GM12878 (cell line): ENCODE data around the gene TNXB. TPM values are rescaled to one million over a fixed set of nuclear protein-coding genes. Genes with fewer than 3 reads are reported as not detected.

Source experiments
- ATAC-seq: fragments of 200-7000 bp; cut with Tn5 transposase; 3 replicates; pipeline ENCODE4 v1.9.1; 2020; ENCODE audit warnings: mild to moderate bottlenecking, moderate library complexity
- BruUV-seq: library from RNA; stranded (reverse); fragments of 400-500 nt; replicated peaks from 2 replicates; lab custom pipeline; 2021; lab: Mats Ljungman, UMichigan
- CTCF ChIA-PET: fragments of 300-600 bp; sonication (Branson Sonifier 250); formaldehyde crosslinking; extraction: SDS; loops from one replicate; lab custom pipeline; 2021; ENCODE audit warnings: inconsistent platforms; lab: Yijun Ruan, JAX
- POLR2A ChIA-PET: fragments of 350-600 bp; formaldehyde crosslinking; extraction: SDS; loops from one replicate; lab custom pipeline; 2021; ENCODE audit warnings: inconsistent platforms; lab: Charles Lee
- RAD21 ChIA-PET: fragments of 300-600 bp; sonication (Branson Sonifier 250); formaldehyde crosslinking; loops from one replicate; lab custom pipeline; 2023; ENCODE audit warnings: antibody characterized with exemption; ENCODE audit not compliant: unreplicated experiment; lab: Charles Lee
- SMC1A ChIA-PET: fragments of 300-600 bp; sonication (Branson Sonifier 250); formaldehyde crosslinking; loops from one replicate; lab custom pipeline; 2023; ENCODE audit not compliant: unreplicated experiment, uncharacterized antibody; lab: Charles Lee
- DNase-seq: peaks from one replicate; pipeline ENCODE4 v3.0.0-alpha.2; 2011; ENCODE audit warnings: low read depth, low spot score
- FAIRE-seq: peaks from 3 replicates; lab custom pipeline; 2011; peaks lifted over from hg19 to GRCh38; lab: Jason Lieb, UNC
- H2AFZ ChIP-seq: 2 replicates; pipeline ENCODE4 v1.6.0; 2011; ENCODE audit warnings: low read depth, low read length, control low read depth; ENCODE audit not compliant: control insufficient read depth
- H3K27ac ChIP-seq: 2 replicates; pipeline ENCODE4 v1.5.1; 2011; ENCODE audit warnings: control low read depth; ENCODE audit not compliant: control insufficient read depth, insufficient read depth
- H3K27me3 ChIP-seq, 2 experiments: replicated peaks in 1 of 2; 2 replicates each; pipeline versions ENCODE4 v1.6.0 to v1.6.1; 2011; ENCODE audit warnings: low read length in 1 of 2; ENCODE audit not compliant: control insufficient read depth in 2 of 2, insufficient read depth in 2 of 2
- H3K36me3 ChIP-seq, 2 experiments: 2 replicates each; pipeline ENCODE4 v1.5.1; 2011; ENCODE audit warnings: low read length in 1 of 2; ENCODE audit not compliant: control insufficient read depth in 2 of 2, insufficient read depth in 2 of 2
- H3K4me1 ChIP-seq: 2 replicates; pipeline ENCODE4 v1.6.1; 2011; ENCODE audit warnings: mild to moderate bottlenecking, low read length, moderate library complexity, mixed read lengths; ENCODE audit not compliant: control insufficient read depth, insufficient read depth
- H3K4me2 ChIP-seq: 2 replicates; pipeline ENCODE4 v1.6.0; 2011; ENCODE audit warnings: control low read depth; ENCODE audit not compliant: control insufficient read depth, insufficient read depth
- H3K4me3 ChIP-seq: fragments of 200-600 bp; sonication (generic); 2 replicates; pipeline ENCODE4 v1.5.1; 2016
- H3K79me2 ChIP-seq: 2 replicates; pipeline ENCODE4 v1.6.0; 2011; ENCODE audit warnings: low read length; ENCODE audit not compliant: control insufficient read depth, insufficient read depth
- H3K9ac ChIP-seq: 2 replicates; pipeline ENCODE4 v1.8.0; 2011; ENCODE audit warnings: low read length, control low read depth, mixed read lengths; ENCODE audit not compliant: control insufficient read depth, insufficient read depth
- H3K9me3 ChIP-seq: replicated peaks from 3 replicates; pipeline ENCODE4 v1.5.1; 2011; ENCODE audit warnings: mild to moderate bottlenecking, low read length; ENCODE audit not compliant: control insufficient read depth, insufficient read depth
- H4K20me1 ChIP-seq: 2 replicates; pipeline ENCODE4 v1.6.0; 2011; ENCODE audit not compliant: control insufficient read depth, insufficient read depth
- BMI1 ChIP-seq: fragments of 450-650 bp; IDR thresholded peaks from 2 replicates; pipeline ENCODE4 v1.6.1; 2016; ENCODE audit warnings: mild to moderate bottlenecking, moderate library complexity, borderline replicate concordance
- CHD2 ChIP-seq: IDR thresholded peaks from 2 replicates; pipeline ENCODE4 v1.6.1; 2011; ENCODE audit warnings: low read depth, low read length, improper control_type of control experiment, borderline replicate concordance
- EED ChIP-seq: sonication (generic); IDR thresholded peaks from 2 replicates; pipeline ENCODE4 v1.6.1; 2016; ENCODE audit warnings: antibody characterized with exemption, low read depth
- EZH2 ChIP-seq: IDR thresholded peaks from 2 replicates; pipeline ENCODE4 v1.6.1; 2012; ENCODE audit warnings: low read depth, mild to moderate bottlenecking, control low read depth, inconsistent platforms, low read length, borderline replicate concordance; ENCODE audit not compliant: control insufficient read depth
- GATAD2B ChIP-seq: fragments of 450-650 bp; conservative IDR thresholded peaks from 2 replicates; pipeline ENCODE4 v1.6.1; 2017; ENCODE audit warnings: low read depth, mild to moderate bottlenecking, moderate library complexity
- HDAC2 ChIP-seq: fragments of 200-600 bp; sonication (generic); IDR thresholded peaks from 2 replicates; pipeline ENCODE4 v1.6.1; 2017
- NFYA ChIP-seq: IDR thresholded peaks from 2 replicates; pipeline ENCODE4 v1.6.1; 2011; ENCODE audit warnings: low read depth, mild to moderate bottlenecking, low read length, improper control_type of control experiment, borderline replicate concordance
- RFX5 ChIP-seq: IDR thresholded peaks from 2 replicates; pipeline ENCODE4 v1.6.1; 2011; ENCODE audit warnings: low read depth, low read length, improper control_type of control experiment
- ZNF207 ChIP-seq: fragments of 450-650 bp; IDR thresholded peaks from 2 replicates; pipeline ENCODE4 v1.6.1; 2014; ENCODE audit warnings: antibody characterized with exemption, mild to moderate bottlenecking, borderline replicate concordance
- WGBS: methylation state at CpG from one replicate; pipeline ENCODE4 v1.1.6; 2016; ENCODE audit warnings: low lambda C conversion rate; ENCODE audit not compliant: insufficient replicate concordance, insufficient coverage; ENCODE audit errors: missing lambda C conversion rate; 5-methylcytosine and 5-hydroxymethylcytosine counted together
- in situ Hi-C: fragments of 300-500 bp; cut with MboI; formaldehyde crosslinking; loops from 9 replicates; pipeline ENCODE4 v1.14.3; 2018; ENCODE audit warnings: mixed read lengths
- intact Hi-C: fragments of 100-400 bp; cut with micrococcal nuclease; formaldehyde crosslinking; loops from one replicate; pipeline ENCODE4 v1.14.2; 2022; ENCODE audit not compliant: unreplicated experiment
- polyA plus RNA-seq, 11 experiments: library from polyadenylated mRNA; depleted of rRNA in 4 of 11; unstranded in 6 of 11; stranded (reverse) in 5 of 11; fragments of >200 nt; fragmentation: Nextera tagmentation in 4 of 11; fragmentation: Illumina TruSeq in 1 of 11; extraction: Ambion mirVana in 4 of 11; extraction: Trizol in 1 of 11; gene quantifications; 1 replicate in 1 of 11; 2 replicates in 10 of 11; pipeline versions ENCODE4 v1.2.1 to v1.2.3, GENCODE V29; 2011 to 2016; ENCODE audit warnings: inconsistent platforms in 2 of 11, missing spikeins in 2 of 11, low read depth in 1 of 11
- total RNA-seq, 4 experiments: library from RNA; depleted of rRNA in 3 of 4; stranded (reverse); fragments of >200 nt in 3 of 4; fragmentation: Illumina TruSeq in 1 of 4; extraction: Trizol in 1 of 4; gene quantifications; 2 replicates each; pipeline versions ENCODE4 v1.2.1 to v1.2.3, GENCODE V29; 2013 to 2021
- TF ChIP-seq, protein P1 (sequence below): IDR thresholded peaks from 2 replicates; pipeline ENCODE4 v1.6.1; 2012; ENCODE audit warnings: low read length, inconsistent platforms
- TF ChIP-seq, protein P2 (sequence below): IDR thresholded peaks from 2 replicates; pipeline ENCODE4 v1.6.1; 2011; ENCODE audit warnings: low read depth, mild to moderate bottlenecking, low read length, moderate library complexity, borderline replicate concordance; ENCODE audit errors: extremely low read depth

TNXB gene
- total and polyA plus RNA-seq, 10 of the 15 experiments (the other 5 are each of a cell fraction or from before 2014, with no cell fraction given), result 0.03 to 2.5 (median 0.68) TPM; not detected in 2

DNA sequence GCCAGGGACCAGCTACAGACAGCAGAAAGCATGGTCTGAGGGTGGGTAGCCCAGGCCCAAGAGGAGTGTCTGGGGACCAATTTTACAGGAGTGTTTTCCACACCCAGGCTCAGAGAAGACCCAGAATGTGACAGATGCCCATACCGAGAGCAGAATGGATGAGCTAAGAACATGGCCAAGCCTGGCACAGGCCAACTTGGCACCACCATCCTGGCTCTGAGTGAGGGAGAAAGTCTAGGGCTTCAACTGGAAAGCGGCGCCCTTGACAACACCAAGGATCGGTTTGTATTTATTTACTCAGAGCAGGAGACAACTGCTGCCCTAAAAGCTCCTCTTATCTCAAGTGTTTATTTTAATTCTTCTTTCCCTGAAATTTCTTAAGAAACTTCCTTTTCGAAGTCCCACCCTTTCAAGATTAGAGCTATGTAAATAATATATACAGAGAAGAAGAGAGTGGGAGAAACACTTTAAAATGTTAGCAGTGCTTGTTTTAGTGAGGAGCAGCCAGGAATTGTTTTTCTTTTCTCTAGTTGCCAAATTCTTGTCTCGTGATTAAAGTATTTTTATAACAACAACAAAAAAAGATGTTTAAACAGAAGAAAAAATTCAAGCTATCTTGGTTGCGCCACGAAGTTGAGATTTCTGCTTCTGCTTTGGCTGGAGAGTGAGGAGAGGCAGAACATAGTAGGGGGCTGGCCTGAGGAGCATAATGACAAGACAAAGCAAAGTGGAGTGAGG lies 16.2 kb downstream of the TNXB start:
- SMC1A ChIA-PET, result interaction anchor here (0.7 kb wide), 1 partner anchor 210 kb away, joined by 3 read pairs; no protein-coding TSS in a partner anchor
- no peak overlapping the region for H3K27ac ChIP-seq
- intact Hi-C loops, result no loop called here
- H3K36me3 ChIP-seq, result no peaks in the 10 kb centered on the region
- no TSS peak for BruUV-seq
- CTCF ChIA-PET, result interaction anchor here (1.3 to 1.4 kb wide), 2 partner anchors 10 to 44 kb away, joined by 3 to 5 read pairs; no protein-coding TSS in a partner anchor
- H3K27me3 ChIP-seq, result peaks cover 7 to 10% of the 10 kb centered on the region in 2 experiments
- no peak overlapping the region for H3K4me2 ChIP-seq
- no peaks in the 10 kb centered on the region for H3K4me1 ChIP-seq
- no peaks in the 10 kb centered on the region for H4K20me1 ChIP-seq
- H3K79me2 ChIP-seq, result no peaks in the 10 kb centered on the region
- no peak for FAIRE-seq
- POLR2A ChIA-PET, result interaction anchor here (0.6 to 0.7 kb wide), 2 partner anchors 10 to 15 kb away, joined by 3 to 4 read pairs; no protein-coding TSS in a partner anchor
- no peak overlapping the region for H3K4me3 ChIP-seq
- H3K9me3 ChIP-seq, result no peaks in the 10 kb centered on the region
- TF ChIP-seq HDAC2 (no peak), BMI1 (no peak), EED (no peak), EZH2 (no peak), NFYA (no peak), RFX5 (no peak), CHD2 (no peak), GATAD2B (no peak), ZNF207 (no peak)
- TF ChIP-seq, protein P1, sequence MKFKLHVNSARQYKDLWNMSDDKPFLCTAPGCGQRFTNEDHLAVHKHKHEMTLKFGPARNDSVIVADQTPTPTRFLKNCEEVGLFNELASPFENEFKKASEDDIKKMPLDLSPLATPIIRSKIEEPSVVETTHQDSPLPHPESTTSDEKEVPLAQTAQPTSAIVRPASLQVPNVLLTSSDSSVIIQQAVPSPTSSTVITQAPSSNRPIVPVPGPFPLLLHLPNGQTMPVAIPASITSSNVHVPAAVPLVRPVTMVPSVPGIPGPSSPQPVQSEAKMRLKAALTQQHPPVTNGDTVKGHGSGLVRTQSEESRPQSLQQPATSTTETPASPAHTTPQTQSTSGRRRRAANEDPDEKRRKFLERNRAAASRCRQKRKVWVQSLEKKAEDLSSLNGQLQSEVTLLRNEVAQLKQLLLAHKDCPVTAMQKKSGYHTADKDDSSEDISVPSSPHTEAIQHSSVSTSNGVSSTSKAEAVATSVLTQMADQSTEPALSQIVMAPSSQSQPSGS, result no peak
- TF ChIP-seq, protein P2, sequence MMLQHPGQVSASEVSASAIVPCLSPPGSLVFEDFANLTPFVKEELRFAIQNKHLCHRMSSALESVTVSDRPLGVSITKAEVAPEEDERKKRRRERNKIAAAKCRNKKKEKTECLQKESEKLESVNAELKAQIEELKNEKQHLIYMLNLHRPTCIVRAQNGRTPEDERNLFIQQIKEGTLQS, result no peak
- 43% methylated on average over 8 of the region's 8 CpGs for WGBS
- no peak overlapping the region for H2AFZ ChIP-seq
- no peak for DNase-seq
- in situ Hi-C loops, result no loop called here
- ATAC-seq, result no peak
- H3K9ac ChIP-seq, result no peak overlapping the region
- RAD21 ChIA-PET, result no interaction called here
